HepG2 (cell line): Measurements from ENCODE around the gene ENTHD1. TPM values are rescaled to one million over a fixed set of nuclear protein-coding genes. Genes with fewer than 3 reads are reported as not detected.

Experiments
- ATAC-seq: fragments of 200-7000 bp; cut with Tn5 transposase; 3 replicates; pipeline ENCODE4 v1.9.1; 2020; ENCODE audit warnings: mild to moderate bottlenecking, moderate library complexity
- BruUV-seq: library from RNA; stranded (reverse); fragments of 400-500 nt; replicated peaks from 2 replicates; lab custom pipeline; 2021; lab: Mats Ljungman, UMichigan
- CTCF ChIA-PET: fragments of 300-600 bp; formaldehyde crosslinking; extraction: SDS; loops from one replicate; lab custom pipeline; 2021; ENCODE audit warnings: low total read pairs, inconsistent platforms, low intra/inter-chr PET ratio; lab: Yijun Ruan, JAX
- POLR2A ChIA-PET: fragments of 350-600 bp; sonication (Branson Sonifier 250); formaldehyde crosslinking; loops from one replicate; lab custom pipeline; 2020; ENCODE audit warnings: antibody characterized with exemption, inconsistent platforms; lab: Yijun Ruan, JAX
- DNase-seq: peaks from one replicate; pipeline ENCODE4 v3.0.0-alpha.2; 2015; ENCODE audit warnings: low spot score
- FAIRE-seq: peaks from 3 replicates; lab custom pipeline; 2011; peaks lifted over from hg19 to GRCh38; lab: Jason Lieb, UNC
- H2AFZ ChIP-seq: one replicate; pipeline ENCODE4 v1.6.1; 2011; ENCODE audit warnings: low read length, inconsistent platforms
- H3K27ac ChIP-seq: fragments of 300-600 bp; 3 replicates; pipeline ENCODE4 v1.8.0; 2011; ENCODE audit warnings: mixed run types, mild to moderate bottlenecking, mixed read lengths, low read length, inconsistent platforms; ENCODE audit not compliant: insufficient read depth; ENCODE audit errors: extremely low read length
- H3K27me3 ChIP-seq, 2 experiments: fragments of 200-600 bp in 1 of 2; 2 replicates in 1 of 2; 3 replicates in 1 of 2; pipeline versions ENCODE4 v1.6.0 to v1.8.0; 2011; ENCODE audit warnings: low read length in 2 of 2, mild to moderate bottlenecking in 2 of 2, moderate library complexity in 2 of 2, inconsistent platforms in 1 of 2; ENCODE audit not compliant: insufficient read depth in 2 of 2, control insufficient read depth in 1 of 2
- H3K36me3 ChIP-seq, 2 experiments: fragments of 200-600 bp in 1 of 2; replicated peaks in 1 of 2; 2 replicates in 1 of 2; 3 replicates in 1 of 2; pipeline versions ENCODE4 v1.5.1 to v1.8.0; 2011; ENCODE audit warnings: low read length in 2 of 2, inconsistent platforms in 1 of 2; ENCODE audit not compliant: insufficient read depth in 2 of 2, control insufficient read depth in 1 of 2
- H3K4me1 ChIP-seq: 2 replicates; pipeline ENCODE4 v1.5.1; 2012; ENCODE audit warnings: low read length, inconsistent platforms; ENCODE audit not compliant: insufficient read depth
- H3K4me2 ChIP-seq: 2 replicates; pipeline ENCODE4 v1.6.0; 2011; ENCODE audit warnings: low read depth, low read length, inconsistent platforms
- H3K4me3 ChIP-seq, 3 experiments: fragments of 200-600 bp in 1 of 3; sonication (generic), shearing (Covaris generic) in 1 of 3; replicated peaks in 1 of 3; 2 replicates each; pipeline ENCODE4 v1.5.1; 2011 to 2016; ENCODE audit warnings: low read length in 3 of 3, inconsistent platforms in 2 of 3, low read depth in 2 of 3, mild to moderate bottlenecking in 2 of 3, control low read depth in 1 of 3, mixed read lengths in 1 of 3; ENCODE audit not compliant: insufficient read depth in 1 of 3
- H3K79me2 ChIP-seq: one replicate; pipeline ENCODE4 v1.6.1; 2011; ENCODE audit warnings: low read length, inconsistent platforms; ENCODE audit not compliant: insufficient read depth
- H3K9ac ChIP-seq: 2 replicates; pipeline ENCODE4 v1.6.0; 2011; ENCODE audit warnings: mild to moderate bottlenecking, low read depth, low read length, inconsistent platforms; ENCODE audit not compliant: insufficient read depth
- H3K9me3 ChIP-seq: 2 replicates; pipeline ENCODE4 v1.5.1; 2012; ENCODE audit warnings: mild to moderate bottlenecking, low read length
- H4K20me1 ChIP-seq: 2 replicates; pipeline ENCODE4 v1.6.0; 2011; ENCODE audit warnings: inconsistent platforms, mild to moderate bottlenecking, low read length, moderate library complexity; ENCODE audit not compliant: insufficient read depth
- E2F1 ChIP-seq: sonication (generic); formaldehyde crosslinking; IDR thresholded peaks from 2 replicates; pipeline ENCODE4 v1.5.0; 2020; ENCODE audit warnings: missing genetic modification reagents
- ELF4 ChIP-seq: sonication (generic); formaldehyde crosslinking; IDR thresholded peaks from 2 replicates; pipeline ENCODE4 v1.5.0; 2020; ENCODE audit warnings: missing genetic modification reagents, mild to moderate bottlenecking, moderate library complexity, borderline replicate concordance
- HDAC2 ChIP-seq: sonication (generic); formaldehyde crosslinking; IDR thresholded peaks from 2 replicates; pipeline ENCODE4 v1.4.0; 2020; ENCODE audit warnings: missing genetic modification reagents
- HNRNPLL ChIP-seq: fragments of 200-400 bp; formaldehyde crosslinking; IDR thresholded peaks from 2 replicates; pipeline ENCODE4 v1.6.1; 2017; ENCODE audit warnings: mild to moderate bottlenecking, low read depth, low read length; ENCODE audit not compliant: poor library complexity, severe bottlenecking
- IKZF5 ChIP-seq: IDR thresholded peaks from 2 replicates; pipeline ENCODE4 v1.6.1; 2018; ENCODE audit warnings: missing genetic modification reagents, mild to moderate bottlenecking, missing compliant biosample characterization
- KLF12 ChIP-seq: sonication (generic); formaldehyde crosslinking; IDR thresholded peaks from 2 replicates; pipeline ENCODE4 v1.4.0; 2020; ENCODE audit warnings: missing genetic modification reagents, borderline replicate concordance
- MED13 ChIP-seq: sonication (generic); formaldehyde crosslinking; IDR thresholded peaks from 2 replicates; pipeline ENCODE4 v1.5.0; 2020; ENCODE audit warnings: missing genetic modification reagents
- POGZ ChIP-seq: sonication (generic); formaldehyde crosslinking; IDR thresholded peaks from 2 replicates; pipeline ENCODE4 v1.4.0; 2020; ENCODE audit warnings: mild to moderate bottlenecking, missing genetic modification reagents
- PRDM10 ChIP-seq: sonication (generic); formaldehyde crosslinking; IDR thresholded peaks from 2 replicates; pipeline ENCODE4 v1.4.0; 2020; ENCODE audit warnings: low read depth, missing genetic modification reagents
- RCOR2 ChIP-seq: IDR thresholded peaks from 2 replicates; pipeline ENCODE4 v1.6.1; 2016; ENCODE audit warnings: missing biosample characterization, missing genetic modification reagents
- SIN3B ChIP-seq: fragments of 150-350 bp; IDR thresholded peaks from 2 replicates; pipeline ENCODE4 v1.6.1; 2014; ENCODE audit warnings: low read length
- SNAI1 ChIP-seq: sonication (generic); formaldehyde crosslinking; IDR thresholded peaks from 2 replicates; pipeline ENCODE4 v1.5.0; 2020; ENCODE audit warnings: mild to moderate bottlenecking, missing genetic modification reagents, borderline replicate concordance
- TEAD2 ChIP-seq: sonication (generic); formaldehyde crosslinking; IDR thresholded peaks from 2 replicates; pipeline ENCODE4 v1.9.0; 2021; ENCODE audit warnings: missing genetic modification reagents
- ZHX1 ChIP-seq: sonication (generic); formaldehyde crosslinking; IDR thresholded peaks from 2 replicates; pipeline ENCODE4 v1.8.1; 2022; ENCODE audit warnings: low read depth, mild to moderate bottlenecking, missing genetic modification reagents
- ZNF468 ChIP-seq: sonication (generic); formaldehyde crosslinking; IDR thresholded peaks from 2 replicates; pipeline ENCODE4 v1.8.0; 2022; ENCODE audit warnings: mild to moderate bottlenecking, moderate library complexity, missing genetic modification reagents
- ZNF563 ChIP-seq: sonication (generic); formaldehyde crosslinking; IDR thresholded peaks from 2 replicates; pipeline ENCODE4 v1.8.0; 2022; ENCODE audit warnings: mild to moderate bottlenecking, moderate library complexity, missing genetic modification reagents
- ZNF580 ChIP-seq: IDR thresholded peaks from 2 replicates; pipeline ENCODE4 v1.6.1; 2016; ENCODE audit warnings: low read depth, borderline replicate concordance
- ZSCAN12 ChIP-seq: sonication (generic); formaldehyde crosslinking; IDR thresholded peaks from 2 replicates; pipeline ENCODE4 v1.9.0; 2021; ENCODE audit warnings: mild to moderate bottlenecking, missing genetic modification reagents
- in situ Hi-C: cut with HindIII; loops from 2 replicates; pipeline ENCODE4 v1.10.0; 2017; ENCODE audit warnings: low pct_unique_long_range_greater_than_20kb; ENCODE audit not compliant: extremely low pct_ligation_motif_present
- intact Hi-C: fragments of 100-400 bp; cut with micrococcal nuclease; formaldehyde crosslinking; loops from one replicate; pipeline ENCODE4 v1.10.0; 2022; ENCODE audit not compliant: unreplicated experiment
- polyA plus RNA-seq, 8 experiments: library from polyadenylated mRNA; depleted of rRNA in 3 of 8; stranded (reverse) in 7 of 8; unstranded in 1 of 8; fragments of >200 nt; fragmentation: Illumina TruSeq in 4 of 8; extraction: Trizol in 4 of 8; gene quantifications; 2 replicates each; pipeline versions ENCODE4 v1.2.1 to v1.2.3, GENCODE V29; 2011 to 2016; ENCODE audit warnings: low read depth in 4 of 8, missing spikeins in 1 of 8, mixed read lengths in 1 of 8; ENCODE audit not compliant: insufficient read depth in 1 of 8
- total RNA-seq, 5 experiments: library from RNA; depleted of rRNA; stranded (reverse); fragments of >200 nt; fragmentation: Illumina TruSeq; extraction: Trizol; gene quantifications; 2 replicates each; pipeline ENCODE4 v1.2.3, GENCODE V29; 2016; ENCODE audit warnings: low read depth in 1 of 5

ENTHD1 gene
- total and polyA plus RNA-seq, 2 of the 13 experiments (the other 11 are each of a cell fraction or from before 2014, with no cell fraction given) = not detected

- intact Hi-C loops = no loop called here
- no peaks in the 10 kb centered on the region for H3K79me2 ChIP-seq
- no peaks in the 10 kb centered on the region for H3K36me3 ChIP-seq
- ATAC-seq = no peak
- H3K9ac ChIP-seq = no peak overlapping the region
- in situ Hi-C loops = no loop called here
- no peak for DNase-seq
- H3K27me3 ChIP-seq = no peaks in the 10 kb centered on the region
- BruUV-seq = no TSS peak
- POLR2A ChIA-PET = no interaction called here
- no peak for FAIRE-seq
- no peaks in the 10 kb centered on the region for H3K4me1 ChIP-seq
- CTCF ChIA-PET = no interaction called here
- no peak overlapping the region for H3K4me3 ChIP-seq
- H3K9me3 ChIP-seq = no peaks in the 10 kb centered on the region
- H2AFZ ChIP-seq = no peak overlapping the region
- no peak overlapping the region for H3K27ac ChIP-seq
- H3K4me2 ChIP-seq = no peak overlapping the region
- H4K20me1 ChIP-seq = no peaks in the 10 kb centered on the region
- TF ChIP-seq ZHX1 (CRISPR knock-in tag) = no peak
- TF ChIP-seq KLF12 (CRISPR knock-in tag) = no peak
- TF ChIP-seq HDAC2 (CRISPR knock-in tag) = no peak
- no peak for TF ChIP-seq MED13 (CRISPR knock-in tag)
- no peak for TF ChIP-seq PRDM10
- no peak for TF ChIP-seq ZNF563 (CRISPR knock-in tag)
- no peak for TF ChIP-seq POGZ
- TF ChIP-seq ELF4 (CRISPR knock-in tag) = no peak
- TF ChIP-seq ZNF468 (CRISPR knock-in tag) = no peak
- TF ChIP-seq ZSCAN12 (CRISPR knock-in tag) = no peak
- no peak for TF ChIP-seq E2F1
- no peak for TF ChIP-seq ZNF580 (CRISPR knock-in tag)
- TF ChIP-seq TEAD2 (CRISPR knock-in tag) = no peak
- no peak for TF ChIP-seq HNRNPLL
- TF ChIP-seq SNAI1 = no peak
- no peak for TF ChIP-seq SIN3B
- no peak for TF ChIP-seq IKZF5
- TF ChIP-seq RCOR2 (CRISPR knock-in tag) = no peak
Observed at GRCh38 chr22:39744353-39744752, 149.2 kb downstream of the ENTHD1 start.
